Fibroblast of the aortic adventitia (primary cell): Measurements from ENCODE around the gene GSK3B. TPM values are rescaled to one million over a fixed set of nuclear protein-coding genes. Genes with fewer than 3 reads are reported as not detected.

Experiments
- DNase-seq: peaks from one replicate; pipeline ENCODE4 v3.0.0-alpha.2; 2010; ENCODE audit warnings: low read depth
- H3K4me3 ChIP-seq: 2 replicates; pipeline ENCODE4 v1.5.1; 2011; ENCODE audit warnings: low read depth, mild to moderate bottlenecking, control low read depth, low read length, moderate library complexity
- total RNA-seq: library from RNA; depleted of rRNA; stranded (reverse); fragments of >200 nt; gene quantifications from 2 replicates; pipeline ENCODE4 v1.2.3, GENCODE V29; 2012; ENCODE audit warnings: low replicate concordance
- TF ChIP-seq, protein P1 (sequence below): IDR thresholded peaks from 2 replicates; pipeline ENCODE4 v1.5.1; 2011; ENCODE audit warnings: mild to moderate bottlenecking, low read length, control low read depth, inconsistent platforms; ENCODE audit not compliant: insufficient read depth

GSK3B gene
- total RNA-seq, 1 donor = 74.1 TPM

- no peak for DNase-seq
- TF ChIP-seq, protein P1, sequence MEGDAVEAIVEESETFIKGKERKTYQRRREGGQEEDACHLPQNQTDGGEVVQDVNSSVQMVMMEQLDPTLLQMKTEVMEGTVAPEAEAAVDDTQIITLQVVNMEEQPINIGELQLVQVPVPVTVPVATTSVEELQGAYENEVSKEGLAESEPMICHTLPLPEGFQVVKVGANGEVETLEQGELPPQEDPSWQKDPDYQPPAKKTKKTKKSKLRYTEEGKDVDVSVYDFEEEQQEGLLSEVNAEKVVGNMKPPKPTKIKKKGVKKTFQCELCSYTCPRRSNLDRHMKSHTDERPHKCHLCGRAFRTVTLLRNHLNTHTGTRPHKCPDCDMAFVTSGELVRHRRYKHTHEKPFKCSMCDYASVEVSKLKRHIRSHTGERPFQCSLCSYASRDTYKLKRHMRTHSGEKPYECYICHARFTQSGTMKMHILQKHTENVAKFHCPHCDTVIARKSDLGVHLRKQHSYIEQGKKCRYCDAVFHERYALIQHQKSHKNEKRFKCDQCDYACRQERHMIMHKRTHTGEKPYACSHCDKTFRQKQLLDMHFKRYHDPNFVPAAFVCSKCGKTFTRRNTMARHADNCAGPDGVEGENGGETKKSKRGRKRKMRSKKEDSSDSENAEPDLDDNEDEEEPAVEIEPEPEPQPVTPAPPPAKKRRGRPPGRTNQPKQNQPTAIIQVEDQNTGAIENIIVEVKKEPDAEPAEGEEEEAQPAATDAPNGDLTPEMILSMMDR = no peak
- H3K4me3 ChIP-seq = no peak overlapping the region
Observed at GRCh38 chr3:119808843-119809242, 285.4 kb downstream of the GSK3B start.

DNA sequence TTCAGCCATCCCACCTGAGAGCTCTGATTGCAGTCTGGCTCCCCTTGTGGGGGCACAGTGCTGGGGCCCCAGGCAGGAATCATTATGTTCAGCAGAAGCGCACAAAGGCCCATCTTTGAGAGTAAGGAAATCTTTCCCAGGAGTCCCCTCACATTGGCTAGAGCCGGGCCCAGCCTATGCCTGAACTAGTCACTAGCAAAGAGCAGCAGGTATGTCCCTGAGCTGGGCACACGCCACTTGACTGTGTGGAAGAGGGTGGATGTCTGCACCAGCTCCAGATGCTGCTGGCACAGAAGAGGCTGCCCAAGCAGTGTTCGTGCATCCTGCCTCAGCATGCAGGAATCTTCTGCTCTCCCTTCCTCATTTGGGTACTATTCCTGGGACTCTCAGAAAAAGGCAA lies 286.0 kb downstream of the GSK3B start:
- TF ChIP-seq, protein P1 = no peak
- no peak for DNase-seq

GRCh38 chr3:119800844-119801243 lies 293.4 kb downstream of the GSK3B start:
- TF ChIP-seq, protein P1 = no peak
- no peak for DNase-seq
- H3K4me3 ChIP-seq = no peak overlapping the region

More for the DNA sequence above, 286.0 kb downstream of the GSK3B start:
- no peak overlapping the region for H3K4me3 ChIP-seq

GRCh38 chr3:119796785-119797184 lies 297.5 kb downstream of the GSK3B start:
- TF ChIP-seq, protein P1 = no peak
- no peak overlapping the region for H3K4me3 ChIP-seq

DNA sequence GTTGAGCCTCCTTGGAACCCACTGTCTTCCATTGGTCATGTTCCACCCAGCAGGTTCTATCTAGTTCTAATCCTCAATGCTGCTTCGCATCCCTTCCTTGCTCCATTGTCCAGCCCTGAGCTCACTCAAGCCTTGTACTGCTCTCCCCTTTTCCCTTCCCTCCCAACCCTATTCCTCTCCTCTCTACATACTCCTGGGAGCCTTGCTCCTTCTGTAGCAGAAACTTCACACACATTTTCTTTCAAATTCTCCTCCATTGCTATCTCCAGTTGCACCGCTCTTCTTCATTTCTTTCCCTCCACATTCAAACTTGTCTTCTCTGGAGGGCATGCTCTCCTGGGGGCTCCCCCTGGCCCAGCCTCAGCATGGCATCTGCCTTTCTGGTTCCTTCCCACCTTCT lies 297.9 kb downstream of the GSK3B start:
- H3K4me3 ChIP-seq = no peak overlapping the region
- DNase-seq = no peak
- TF ChIP-seq, protein P1 = no peak

More at GRCh38 chr3:119796785-119797184, 297.5 kb downstream of the GSK3B start:
- no peak for DNase-seq

DNA sequence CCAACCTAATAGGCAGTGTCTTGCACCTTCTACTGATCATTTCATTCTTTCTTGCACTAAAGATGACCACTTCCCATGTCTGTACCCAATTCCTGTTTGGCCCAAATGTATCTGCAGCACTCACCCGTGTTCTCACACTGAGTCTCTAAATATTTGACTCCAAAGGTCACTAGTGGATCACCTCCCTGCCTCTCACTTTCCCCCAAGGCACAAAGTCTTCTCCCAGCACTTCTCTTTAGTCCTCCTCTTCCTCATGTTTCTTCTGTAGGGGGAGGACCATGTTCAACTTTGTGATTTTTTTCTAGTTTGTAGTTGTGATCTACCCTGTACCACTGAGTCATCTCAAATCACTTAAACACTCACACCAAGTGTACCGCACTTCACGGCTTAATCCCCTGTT lies 298.4 kb downstream of the GSK3B start:
- TF ChIP-seq, protein P1 = no peak
- H3K4me3 ChIP-seq = no peak overlapping the region
- no peak for DNase-seq

- H3K4me3 ChIP-seq = no peak overlapping the region
- TF ChIP-seq, protein P1 = no peak
- DNase-seq = peak; percentile 22
Observed at GRCh38 chr3:119794971-119795612, 299.2 kb downstream of the GSK3B start.
